GM18861 (cell line): ENCODE data around the gene FAM222A.

Experiments
- ATAC-seq: cut with Tn5 transposase; IDR thresholded peaks from one replicate; pipeline ENCODE4 v1.9.1; 2021; ENCODE audit not compliant: unreplicated experiment

FAM222A gene

GRCh38 chr12:109770861-109771670 is 57.4 kb downstream of the FAM222A start:
- ATAC-seq = no peak

DNA sequence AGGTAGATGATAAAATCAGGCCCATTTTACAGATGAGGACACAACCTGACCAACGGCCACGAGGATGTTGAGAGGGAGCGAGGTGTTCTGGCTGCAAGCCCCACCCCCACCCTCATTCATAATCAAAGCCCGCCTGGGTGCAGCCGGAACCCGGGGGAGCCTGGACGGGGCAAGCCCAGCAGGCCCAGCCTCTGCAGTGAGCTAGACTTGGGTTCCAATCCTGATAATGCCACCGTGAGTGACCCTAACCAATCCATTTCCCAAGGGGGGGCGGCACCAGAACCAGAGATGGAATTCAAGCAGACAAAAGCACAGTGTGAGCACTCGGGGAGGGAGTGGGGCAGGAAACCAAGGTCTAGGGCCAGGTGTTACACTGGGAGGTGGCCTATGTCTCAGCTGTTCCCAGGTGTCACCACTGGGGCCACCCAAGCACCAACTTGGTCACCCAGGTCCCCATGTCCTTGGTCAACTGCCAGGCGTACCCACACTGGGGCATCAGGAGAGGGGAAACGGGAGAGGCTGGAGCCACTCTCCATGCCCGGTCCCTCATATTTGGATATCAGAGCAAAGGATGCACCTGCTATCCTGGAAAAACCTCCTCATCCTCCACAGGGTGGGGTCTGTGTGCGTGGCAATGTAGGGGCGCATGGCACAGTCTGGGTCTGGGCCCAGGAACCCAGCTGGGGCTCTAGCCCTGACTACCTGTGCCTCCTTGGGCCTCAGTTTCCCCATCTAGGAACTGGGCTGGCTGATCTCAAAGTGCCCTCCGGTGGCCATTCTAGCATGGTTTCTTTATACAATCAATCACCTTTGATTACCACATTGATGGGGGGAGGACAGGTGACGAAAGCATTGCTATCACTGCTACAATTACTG is 58.4 kb downstream of the FAM222A start:
- ATAC-seq = no peak

DNA sequence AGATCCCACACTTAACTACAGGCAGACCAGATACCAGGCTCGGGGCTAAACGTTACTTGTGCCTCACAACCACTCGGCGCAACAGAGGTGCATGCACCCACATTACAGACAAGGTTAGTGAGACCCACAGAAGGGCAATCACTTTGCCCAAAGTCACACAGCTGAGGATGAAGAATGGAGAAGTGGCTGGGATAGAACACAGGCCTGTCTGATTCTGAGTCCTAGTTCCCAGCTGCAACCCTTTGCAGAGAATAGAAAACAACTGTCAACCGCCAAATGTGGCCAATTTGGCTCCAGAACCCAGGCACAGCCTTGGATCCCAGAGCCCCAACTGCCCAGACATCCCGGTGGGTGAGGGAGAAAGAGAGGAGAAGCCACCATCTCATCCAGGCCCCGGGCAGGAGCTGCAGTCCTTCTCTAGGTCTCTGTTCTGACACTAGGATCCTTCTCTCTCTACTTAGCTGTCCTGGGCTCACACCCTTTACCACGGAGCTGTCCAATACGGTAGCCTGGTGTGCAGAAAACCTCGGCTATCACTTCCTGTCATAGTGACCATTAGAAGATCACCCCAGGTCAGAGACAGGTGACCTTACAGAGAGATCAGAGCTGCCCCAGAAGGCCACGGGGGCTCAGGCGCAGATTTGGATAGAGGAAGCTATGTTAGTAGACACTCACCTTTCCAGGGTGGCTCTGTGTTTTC is 59.1 kb downstream of the FAM222A start:
- no peak for ATAC-seq

DNA sequence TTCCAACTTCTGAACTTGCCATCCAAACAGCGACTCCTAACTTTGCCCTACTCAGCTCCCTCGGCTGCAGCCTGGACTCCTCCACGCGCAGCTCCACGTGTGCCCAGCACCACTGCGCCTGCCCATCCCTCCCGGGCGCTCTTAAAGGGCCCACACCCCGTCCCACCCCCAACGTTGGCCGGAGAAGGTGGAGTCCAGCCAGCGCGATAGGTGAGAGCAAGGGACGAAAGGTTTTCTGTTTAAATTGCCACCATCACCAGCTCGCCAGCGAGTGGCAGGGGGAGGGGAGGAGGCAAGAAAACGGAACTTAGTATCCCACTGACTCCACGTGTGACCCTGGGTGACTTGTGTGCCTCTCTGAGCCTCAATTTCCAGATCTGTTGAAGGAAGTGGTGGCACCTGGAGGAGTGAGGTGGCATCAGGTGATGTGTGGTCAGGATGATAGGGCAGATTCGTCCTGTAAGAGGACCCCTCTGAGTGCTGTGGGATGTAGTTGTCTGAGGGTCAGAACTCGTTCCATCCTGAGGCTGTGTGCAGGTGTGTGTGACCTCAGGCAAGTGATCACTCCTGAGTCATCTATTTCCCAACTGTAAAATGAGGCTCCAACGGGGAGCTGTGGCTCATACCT is 59.9 kb downstream of the FAM222A start:
- ATAC-seq = no peak

DNA sequence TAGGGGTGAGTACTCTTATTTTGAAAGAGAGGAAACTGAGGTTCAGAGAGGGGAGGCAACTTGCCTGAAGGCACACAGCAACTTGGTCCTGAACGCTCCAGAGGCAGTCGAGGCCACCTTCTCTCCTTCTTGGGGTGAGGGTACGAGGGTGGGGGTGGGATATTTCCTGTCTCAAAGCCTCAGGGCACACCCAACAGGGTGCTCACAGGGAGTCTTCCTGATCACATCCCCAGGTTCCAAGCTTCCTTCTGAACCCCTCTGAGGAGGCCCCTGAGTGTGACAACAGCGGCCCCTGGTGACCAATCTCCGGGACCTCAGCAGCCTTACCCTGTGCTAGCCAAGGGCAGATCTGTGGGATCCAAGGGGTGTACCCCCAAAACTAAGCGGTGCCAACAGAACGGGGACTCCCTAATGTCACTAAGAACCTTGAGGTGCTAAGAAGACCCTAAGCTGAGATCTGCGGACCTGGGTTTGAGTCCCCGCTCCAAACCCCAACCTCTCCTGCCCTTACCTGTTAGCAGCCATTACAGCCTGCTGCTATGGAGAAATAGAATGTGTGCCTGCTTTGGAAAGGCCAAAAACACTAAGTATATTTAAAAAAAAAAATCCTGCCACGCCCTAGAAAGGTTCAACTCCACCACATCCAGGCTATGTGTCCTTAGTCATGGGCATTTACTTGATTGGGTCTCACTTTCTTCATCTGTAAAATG is 61.7 kb downstream of the FAM222A start:
- no peak for ATAC-seq

DNA sequence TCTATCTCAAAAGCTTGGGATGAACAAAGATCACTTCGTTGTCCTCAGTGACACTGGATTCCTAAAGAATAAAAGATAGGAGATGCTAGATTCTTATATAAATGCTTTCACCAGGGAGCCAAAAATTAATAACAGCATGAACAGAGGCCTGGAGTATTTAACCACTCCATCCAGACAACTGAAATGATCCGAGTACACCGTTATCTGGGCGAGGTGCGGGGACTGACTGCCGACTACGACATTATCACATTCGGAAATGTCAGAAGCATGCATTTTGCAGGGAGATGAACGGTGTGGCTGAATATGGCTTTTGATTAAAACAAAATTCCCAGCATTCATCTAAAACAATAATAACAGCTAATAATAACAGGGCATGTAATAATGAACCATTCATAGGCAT is 63.0 kb downstream of the FAM222A start:
- ATAC-seq = no peak

DNA sequence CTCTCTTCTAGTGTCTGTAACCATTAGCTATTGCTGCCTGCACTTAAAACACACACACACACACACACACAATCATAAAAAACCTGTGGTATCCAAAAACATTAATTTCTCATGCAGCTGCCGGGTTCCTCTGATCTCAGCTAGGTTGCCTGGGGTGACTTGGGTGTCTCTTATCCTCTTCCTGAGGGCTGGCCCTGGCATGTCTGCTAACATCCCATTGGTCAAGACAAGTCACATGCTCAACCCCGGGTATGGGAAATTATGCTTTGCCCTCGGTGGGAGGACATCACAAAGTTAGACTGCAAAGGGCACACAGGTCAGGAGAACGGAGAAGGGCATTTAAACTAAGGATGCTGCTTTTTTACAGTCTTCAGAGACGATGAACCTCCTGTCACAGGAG is 63.9 kb downstream of the FAM222A start:
- ATAC-seq = no peak

GRCh38 chr12:109778684-109779083 is 65.1 kb downstream of the FAM222A start:
- ATAC-seq = no peak

DNA sequence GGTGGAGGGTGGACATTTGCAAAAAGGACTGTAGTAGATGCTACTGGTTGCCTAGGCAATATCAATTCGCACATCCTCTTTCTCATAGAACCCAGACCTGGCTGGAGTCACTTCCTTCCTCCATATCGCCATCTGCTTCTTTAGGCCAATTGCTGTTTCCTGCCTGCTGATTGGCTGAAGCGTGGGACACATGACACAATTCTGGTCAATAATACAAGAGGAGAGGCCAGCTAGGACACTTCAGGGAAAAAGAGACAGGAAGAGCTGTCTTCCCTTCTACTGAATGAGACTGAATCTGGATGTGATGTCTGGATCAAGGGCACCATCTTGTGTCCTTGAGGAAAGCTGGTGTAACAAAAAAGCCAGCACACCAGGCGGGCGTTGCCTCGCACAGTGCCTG is 65.8 kb downstream of the FAM222A start:
- no peak for ATAC-seq

DNA sequence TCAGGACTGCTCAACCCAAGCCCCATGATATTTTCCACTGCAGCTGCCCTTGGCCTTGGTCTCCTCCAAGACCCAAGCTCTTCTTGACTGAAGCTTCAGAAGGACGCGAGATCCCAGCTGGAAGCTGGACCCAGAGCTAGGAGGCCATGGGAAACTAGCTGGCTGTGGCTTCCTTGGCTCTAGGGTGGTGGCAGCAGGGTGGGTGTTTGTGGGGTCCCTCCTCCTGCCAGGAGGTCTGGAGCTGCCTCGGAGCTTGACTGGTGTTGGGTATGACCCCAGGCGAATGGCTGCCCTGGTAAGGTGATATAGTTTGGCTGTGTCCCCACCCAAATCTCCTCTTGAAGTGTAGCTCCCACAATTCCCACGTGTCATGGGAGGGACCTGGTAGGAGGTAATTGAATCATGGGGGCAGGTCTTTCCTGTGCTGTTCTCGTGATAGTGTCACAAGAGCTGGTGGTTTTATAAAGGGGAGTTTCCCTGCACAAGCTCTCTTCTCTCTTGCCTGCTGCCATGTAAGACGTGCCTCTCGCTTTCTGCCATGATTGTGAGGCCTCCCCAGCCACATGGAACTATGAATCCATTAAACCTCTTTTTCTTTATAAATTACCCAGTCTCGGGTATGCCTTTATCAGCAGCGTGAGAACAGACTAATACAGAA is 68.2 kb downstream of the FAM222A start:
- no peak for ATAC-seq

- no peak for ATAC-seq
These were observed 68.7 kb downstream of the FAM222A start for GRCh38 chr12:109782326-109782703.

DNA sequence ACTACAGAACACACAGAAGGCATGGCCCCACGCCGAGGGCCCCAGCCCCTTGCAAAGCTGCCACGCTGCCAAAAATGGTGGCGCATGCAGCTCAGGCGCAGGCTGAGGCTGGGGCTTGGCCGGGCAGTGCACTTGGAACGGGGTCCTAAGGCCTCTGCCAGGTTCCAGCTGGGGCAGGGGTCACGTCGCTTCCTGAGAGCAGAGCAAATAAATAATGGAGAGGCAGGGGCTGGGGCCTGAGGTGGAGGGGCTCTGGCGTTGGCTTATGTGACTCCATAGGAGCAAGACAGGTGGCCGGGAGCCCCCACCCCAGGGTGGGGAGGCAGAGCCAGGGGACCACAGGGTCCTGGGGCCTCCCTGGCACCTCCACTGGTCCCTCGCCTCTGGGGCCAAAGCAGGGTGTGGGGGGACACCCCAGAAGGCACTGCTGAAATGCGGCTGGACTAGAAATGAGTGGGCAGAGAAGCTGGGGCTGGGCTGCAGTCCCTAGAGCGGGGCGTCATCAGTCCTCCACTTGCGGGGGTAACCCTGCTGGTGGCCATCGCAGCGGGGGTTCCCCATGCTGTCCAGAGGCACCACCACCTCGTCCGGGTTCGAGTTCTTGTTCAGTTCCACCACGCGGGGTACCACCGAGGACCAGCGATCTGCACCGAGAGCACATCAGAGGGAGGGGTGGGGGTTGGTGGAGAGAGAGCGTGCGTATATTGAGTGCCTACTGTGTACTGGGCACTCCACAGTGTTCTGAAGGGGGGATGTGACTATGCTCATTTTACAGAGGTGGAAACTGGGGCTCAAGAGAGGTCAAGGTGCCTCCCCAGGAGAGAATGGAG is 69.7 kb downstream of the FAM222A start:
- ATAC-seq = no peak

DNA sequence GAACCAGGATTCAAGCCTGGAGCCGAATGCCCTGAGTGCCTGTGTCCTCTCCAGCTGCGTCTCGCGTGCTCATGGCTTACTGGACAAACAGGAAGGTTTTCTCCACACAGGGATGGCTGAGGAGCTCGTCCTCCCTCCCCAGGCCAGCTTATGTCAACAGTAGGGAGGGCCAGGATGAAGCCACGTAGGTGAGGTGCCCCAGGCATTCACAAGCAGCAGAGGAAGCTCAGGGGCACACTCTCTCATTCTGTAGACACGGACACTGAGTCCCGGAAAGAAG is 70.3 kb downstream of the FAM222A start:
- no peak for ATAC-seq

GRCh38 chr12:109785854-109786253 is 72.2 kb downstream of the FAM222A start:
- ATAC-seq = no peak

- no peak for ATAC-seq
These were observed 73.2 kb downstream of the FAM222A start for GRCh38 chr12:109786799-109787198.

GRCh38 chr12:109789526-109790048 is 76.0 kb downstream of the FAM222A start:
- ATAC-seq = no peak

DNA sequence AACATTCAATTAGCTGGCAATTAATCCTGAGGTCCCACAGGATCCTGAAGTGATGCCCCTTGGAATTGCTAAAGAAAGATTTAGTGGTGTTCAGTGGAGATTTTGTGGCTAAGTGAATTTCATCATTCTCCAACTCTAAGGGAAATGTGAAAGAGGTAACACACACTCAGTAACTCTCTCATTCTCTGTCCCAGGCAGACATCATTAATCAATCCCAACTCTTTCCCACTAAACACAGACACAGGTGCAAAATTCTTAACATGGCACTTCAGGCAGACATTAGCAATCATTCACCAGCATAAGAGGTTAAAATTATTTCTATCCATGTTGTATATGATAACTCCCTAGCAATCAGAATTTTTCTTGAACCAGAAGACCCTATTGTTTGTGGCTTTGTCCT is 79.4 kb downstream of the FAM222A start:
- no peak for ATAC-seq

GRCh38 chr12:109793411-109793810 is 79.8 kb downstream of the FAM222A start:
- ATAC-seq = no peak

DNA sequence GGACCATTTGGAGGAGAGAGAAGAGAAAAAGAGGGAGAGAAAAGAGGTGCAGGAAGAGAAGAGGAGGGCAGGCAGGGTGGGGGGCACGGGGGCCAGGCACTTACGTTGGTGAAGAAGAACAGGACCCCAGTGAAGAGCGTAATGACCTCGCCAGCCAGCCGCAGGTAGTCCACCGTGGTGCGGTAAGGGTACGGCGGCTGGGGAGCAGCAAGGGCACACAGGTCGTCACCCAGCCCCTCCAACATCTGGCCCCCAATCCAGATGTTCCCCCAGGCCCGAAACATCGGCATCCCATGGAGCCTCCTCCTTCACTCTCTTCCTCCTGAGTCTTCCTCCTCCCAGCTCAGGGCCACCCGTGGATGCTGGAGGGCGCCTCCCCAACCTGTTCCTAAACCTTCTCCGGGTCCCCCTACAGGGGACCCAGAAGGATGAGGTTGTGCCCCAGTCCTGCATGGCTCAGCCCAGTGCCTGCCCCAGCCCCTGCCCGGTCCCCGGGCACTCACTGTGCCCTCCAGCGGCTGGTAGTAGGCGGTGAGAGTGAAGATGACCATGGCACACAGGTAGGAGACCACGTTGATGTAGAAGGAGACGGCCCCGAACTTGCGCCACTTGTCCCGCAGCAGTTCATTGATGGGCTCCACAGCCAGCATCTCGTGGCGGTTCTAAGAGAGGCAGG is 80.3 kb downstream of the FAM222A start:
- no peak for ATAC-seq
